Testis (tissue), 2 donors: ENCODE measurements around the gene PCDHA2.

Experiments used
- CTCF ChIP-seq, 3 experiments: fragments of 450-650 bp in 2 of 3; fragments of 200-600 bp in 1 of 3; sonication (generic) in 1 of 3; IDR thresholded peaks; one replicate each; pipeline ENCODE4 v1.5.1; 2016 to 2019; ENCODE audit warnings: antibody characterized with exemption in 3 of 3, mild to moderate bottlenecking in 2 of 3, moderate library complexity in 1 of 3
- POLR2A ChIP-seq: fragments of 450-650 bp; IDR thresholded peaks from one replicate; pipeline ENCODE4 v1.6.1; 2017; ENCODE audit warnings: antibody characterized with exemption, mild to moderate bottlenecking, moderate library complexity

- TF ChIP-seq CTCF (IDR thresholded peaks at IDR 0.05) (no peak), POLR2A (no peak)
Observed at GRCh38 chr5:140780512-140780911, 14.1 kb upstream of the PCDHA2 start.
